Measurements from ENCODE around the gene ABCA6.

Gene ABCA6, protein sequence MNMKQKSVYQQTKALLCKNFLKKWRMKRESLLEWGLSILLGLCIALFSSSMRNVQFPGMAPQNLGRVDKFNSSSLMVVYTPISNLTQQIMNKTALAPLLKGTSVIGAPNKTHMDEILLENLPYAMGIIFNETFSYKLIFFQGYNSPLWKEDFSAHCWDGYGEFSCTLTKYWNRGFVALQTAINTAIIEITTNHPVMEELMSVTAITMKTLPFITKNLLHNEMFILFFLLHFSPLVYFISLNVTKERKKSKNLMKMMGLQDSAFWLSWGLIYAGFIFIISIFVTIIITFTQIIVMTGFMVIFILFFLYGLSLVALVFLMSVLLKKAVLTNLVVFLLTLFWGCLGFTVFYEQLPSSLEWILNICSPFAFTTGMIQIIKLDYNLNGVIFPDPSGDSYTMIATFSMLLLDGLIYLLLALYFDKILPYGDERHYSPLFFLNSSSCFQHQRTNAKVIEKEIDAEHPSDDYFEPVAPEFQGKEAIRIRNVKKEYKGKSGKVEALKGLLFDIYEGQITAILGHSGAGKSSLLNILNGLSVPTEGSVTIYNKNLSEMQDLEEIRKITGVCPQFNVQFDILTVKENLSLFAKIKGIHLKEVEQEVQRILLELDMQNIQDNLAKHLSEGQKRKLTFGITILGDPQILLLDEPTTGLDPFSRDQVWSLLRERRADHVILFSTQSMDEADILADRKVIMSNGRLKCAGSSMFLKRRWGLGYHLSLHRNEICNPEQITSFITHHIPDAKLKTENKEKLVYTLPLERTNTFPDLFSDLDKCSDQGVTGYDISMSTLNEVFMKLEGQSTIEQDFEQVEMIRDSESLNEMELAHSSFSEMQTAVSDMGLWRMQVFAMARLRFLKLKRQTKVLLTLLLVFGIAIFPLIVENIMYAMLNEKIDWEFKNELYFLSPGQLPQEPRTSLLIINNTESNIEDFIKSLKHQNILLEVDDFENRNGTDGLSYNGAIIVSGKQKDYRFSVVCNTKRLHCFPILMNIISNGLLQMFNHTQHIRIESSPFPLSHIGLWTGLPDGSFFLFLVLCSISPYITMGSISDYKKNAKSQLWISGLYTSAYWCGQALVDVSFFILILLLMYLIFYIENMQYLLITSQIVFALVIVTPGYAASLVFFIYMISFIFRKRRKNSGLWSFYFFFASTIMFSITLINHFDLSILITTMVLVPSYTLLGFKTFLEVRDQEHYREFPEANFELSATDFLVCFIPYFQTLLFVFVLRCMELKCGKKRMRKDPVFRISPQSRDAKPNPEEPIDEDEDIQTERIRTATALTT (N-terminal part only)

DNA sequence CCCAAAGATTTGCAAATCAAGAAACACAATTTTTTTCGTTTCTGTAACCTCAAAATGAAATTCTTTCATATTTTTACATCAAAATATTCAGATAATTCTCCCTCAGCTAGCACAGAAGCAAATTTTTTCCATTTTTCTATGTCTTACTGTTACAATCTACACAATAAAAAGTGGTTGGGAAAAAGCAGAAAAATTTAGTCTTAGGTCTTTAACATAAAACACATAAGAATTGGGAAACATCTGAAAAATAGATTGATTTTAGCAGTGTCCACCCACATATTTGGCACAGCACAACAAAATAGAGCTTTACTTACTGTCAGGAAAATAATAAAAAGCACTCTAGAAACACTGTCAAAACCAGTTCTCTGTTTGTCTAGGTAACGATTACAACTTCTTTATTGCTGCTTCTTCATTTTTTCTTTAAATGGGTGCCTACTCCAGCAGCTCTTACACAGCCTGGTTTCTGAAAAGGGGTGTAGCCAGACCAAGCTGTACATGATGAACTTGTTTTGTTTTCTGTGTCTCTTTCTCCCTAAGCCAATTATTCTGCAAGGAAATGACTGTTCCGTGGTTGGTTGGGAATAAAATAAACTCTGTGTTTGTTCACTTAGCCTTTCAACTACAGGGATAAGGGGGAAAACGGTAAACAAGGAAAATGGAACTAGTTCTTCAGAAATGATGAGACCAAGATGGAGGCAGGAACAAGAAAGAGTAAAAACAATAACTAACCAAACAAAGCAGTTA, at the start of gene ABCA6:
TSS of gene ABCA6 (minus strand) at position 465 of the 744 bp plus-strand sequence. CDS start 1,192 bp downstream, outside the sequence.
- no peak for DNase-seq (ENCODE audit: low read depth)
- TF ChIP-seq CTCF (conservative IDR thresholded peaks at IDR 0.05; ENCODE audit: low read depth, low read length), result no peak
- no peak within 1 kb of the TSS for H3K4me3 ChIP-seq (ENCODE audit: low read length)

GRCh38 chr17:69188796-69189195, 47.1 kb upstream of the ABCA6 start:
- no peak for DNase-seq (ENCODE audit: low read depth)
- TF ChIP-seq CTCF (conservative IDR thresholded peaks at IDR 0.05; ENCODE audit: low read depth, low read length), result no peak
- no peak overlapping the region for H3K4me3 ChIP-seq (ENCODE audit: low read length)

DNA sequence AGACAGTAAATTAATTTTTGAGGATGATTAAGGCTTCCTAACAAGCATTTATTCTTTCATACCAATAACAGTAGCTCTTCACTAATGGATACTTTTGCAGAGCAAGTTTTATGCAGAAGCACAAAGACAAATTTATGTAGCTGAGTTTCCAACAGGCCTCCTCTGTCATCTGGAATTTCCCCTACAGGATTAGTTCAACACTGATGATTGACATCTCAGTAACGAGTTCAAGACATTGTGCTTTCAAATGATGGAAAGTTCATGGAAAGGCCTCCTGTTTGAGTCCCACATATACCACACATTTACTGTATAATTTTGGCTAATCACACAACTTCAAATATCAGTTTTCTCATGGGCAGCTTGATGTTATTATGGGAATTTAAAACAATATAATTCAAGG, 46.4 kb upstream of the ABCA6 start:
- no peak overlapping the region for H3K4me3 ChIP-seq (ENCODE audit: low read length)
- no peak for DNase-seq (ENCODE audit: low read depth)
- TF ChIP-seq CTCF (conservative IDR thresholded peaks at IDR 0.05; ENCODE audit: low read depth, low read length), result no peak

DNA sequence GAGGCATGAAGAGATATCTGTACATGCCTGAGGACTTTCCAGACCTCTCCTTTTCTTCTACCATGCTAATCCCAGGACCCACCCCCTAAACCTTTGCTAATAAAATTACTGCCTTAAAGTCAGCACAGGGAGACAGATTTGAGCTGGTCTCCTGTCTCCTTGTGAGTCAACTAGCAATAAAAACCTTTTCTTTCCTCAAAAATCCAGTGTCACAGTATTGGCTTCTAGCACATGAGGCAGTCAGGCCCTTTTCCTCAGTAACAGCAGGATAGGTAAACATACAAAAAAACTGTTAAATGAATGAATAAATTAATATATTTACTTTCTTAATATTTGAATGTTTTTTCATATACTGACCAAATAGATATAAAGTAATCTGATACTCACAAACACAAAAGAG, 45.6 kb upstream of the ABCA6 start:
- DNase-seq (ENCODE audit: low read depth), result no peak
- TF ChIP-seq CTCF (conservative IDR thresholded peaks at IDR 0.05; ENCODE audit: low read depth, low read length), result no peak
- no peak overlapping the region for H3K4me3 ChIP-seq (ENCODE audit: low read length)

DNA sequence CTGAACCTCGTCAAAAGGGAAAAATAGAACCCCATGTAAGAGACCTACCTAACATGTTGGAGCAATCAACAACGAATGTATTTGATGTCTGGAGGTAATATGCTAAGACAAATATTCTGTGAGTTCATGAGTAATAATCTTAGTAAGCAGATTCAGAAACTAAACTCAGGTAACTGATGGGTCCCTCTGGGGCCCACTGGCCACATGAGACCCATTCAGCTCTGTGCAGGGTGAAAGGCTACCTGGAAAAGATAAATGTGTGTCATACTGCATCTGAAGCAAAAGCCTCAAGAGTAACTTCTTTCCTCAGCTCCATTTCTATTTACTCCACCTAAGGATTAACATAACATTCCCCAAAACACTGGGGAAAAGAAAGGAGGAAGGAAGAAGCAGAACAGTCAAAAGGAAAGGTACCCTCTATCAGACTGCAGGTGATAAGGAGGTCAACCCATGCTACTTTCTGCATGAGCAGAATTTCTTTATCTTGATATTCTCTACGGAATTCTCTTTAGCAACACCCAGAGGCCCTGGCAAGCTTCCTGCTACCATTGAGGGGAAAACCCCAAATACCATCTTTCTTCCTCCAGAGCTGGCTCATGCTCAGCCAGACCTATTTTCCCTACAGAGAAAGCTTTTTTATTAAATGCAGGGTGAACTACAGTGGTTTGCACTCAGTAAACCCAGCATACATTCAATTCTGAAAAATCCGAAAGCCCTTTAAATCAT, 37.7 kb upstream of the ABCA6 start:
- DNase-seq (ENCODE audit: low read depth), result no peak
- TF ChIP-seq CTCF (conservative IDR thresholded peaks at IDR 0.05; ENCODE audit: low read depth, low read length), result no peak

DNA sequence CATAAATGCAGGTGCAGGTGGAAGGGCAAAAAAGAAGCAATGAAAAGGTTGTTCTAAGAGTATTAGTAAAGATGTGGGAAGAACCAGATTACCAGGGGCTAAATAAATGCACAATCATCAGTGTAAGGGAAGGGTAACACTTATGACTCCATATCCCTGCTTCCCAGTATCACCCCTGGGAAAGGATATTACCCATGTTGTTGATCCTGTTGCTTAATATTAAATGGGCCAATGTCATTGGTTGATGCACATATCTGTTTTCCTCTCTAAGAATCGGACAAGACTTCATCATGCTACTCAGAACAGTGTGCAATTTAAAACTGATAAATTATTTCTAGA, 34.7 kb upstream of the ABCA6 start:
- no peak overlapping the region for H3K4me3 ChIP-seq (ENCODE audit: low read length)
- no peak for DNase-seq (ENCODE audit: low read depth)
- TF ChIP-seq CTCF (conservative IDR thresholded peaks at IDR 0.05; ENCODE audit: low read depth, low read length), result no peak

More for the DNA sequence above, 37.7 kb upstream of the ABCA6 start:
- no peak overlapping the region for H3K4me3 ChIP-seq (ENCODE audit: low read length)

Data from retinal pigment epithelial cell (primary cell).